ENCODE data around the gene RSRC1. TPM values are rescaled to one million over a fixed set of nuclear protein-coding genes. Genes with fewer than 3 reads are reported as not detected.

RSRC1 gene
- total and polyA plus RNA-seq, 2 donors (not counting 1 experiment from before 2014, with no cell fraction given), result 4.5 to 54.6 TPM

GRCh38 chr3:158519776-158520175, 409.9 kb downstream of the RSRC1 start:
- H3K4me2 ChIP-seq (replicated peaks; ENCODE audit: low read depth, low read length, poor library complexity, severe bottlenecking), result no peak overlapping the region
- H3K9me3 ChIP-seq (ENCODE audit: control extremely low read depth in 1 of 3, control insufficient read depth in 2 of 3, insufficient read depth in 1 of 3, low read length in 2 of 3), result peaks cover 0 to 4% (median 0%) of the 10 kb centered on the region in 3 donors
- H3K9me3 Mint-ChIP-seq (ENCODE audit: insufficient read depth), result peaks cover 2% of the 10 kb centered on the region
- H3K27ac Mint-ChIP-seq, result no peak overlapping the region
- no peak overlapping the region for H3K4me3 Mint-ChIP-seq
- no peaks in the 10 kb centered on the region for H3K27me3 Mint-ChIP-seq
- DNase-seq, result no peak
- H3K9ac ChIP-seq (ENCODE audit: low read length), result no peak overlapping the region
- TF ChIP-seq CTCF (IDR thresholded peaks at IDR 0.05) (no peak), EZH2 (IDR thresholded peaks at IDR 0.05; ENCODE audit: borderline replicate concordance, insufficient read depth, low read depth, low read length, poor library complexity, severe bottlenecking) (no peak)
- no peaks in the 10 kb centered on the region for H3K27me3 ChIP-seq (replicated peaks in 1 of 4; ENCODE audit: control extremely low read depth in 1 of 4, control insufficient read depth in 3 of 4, insufficient read depth in 4 of 4, low read length in 3 of 4)
- no peak overlapping the region for H3K4me3 ChIP-seq (ENCODE audit: control extremely low read depth in 1 of 5, extremely low read depth in 1 of 5, insufficient read depth in 1 of 5, low read depth in 2 of 5, low read length in 4 of 5)
- ChIA-PET CTCF (no interaction called here), POLR2A (no interaction called here)
- no peak for ATAC-seq (ENCODE audit: low read depth)
- H3K36me3 ChIP-seq (replicated peaks in 1 of 2; ENCODE audit: control extremely low read depth in 1 of 2, control insufficient read depth in 1 of 2, extremely low read depth in 1 of 2, insufficient read depth in 2 of 2, low read length in 1 of 2), result no peaks in the 10 kb centered on the region
- H3K27ac ChIP-seq (ENCODE audit: low read length in 2 of 2), result no peak overlapping the region
- H4K20me1 ChIP-seq (ENCODE audit: control insufficient read depth, insufficient read depth, low read length, poor library complexity, severe bottlenecking), result no peaks in the 10 kb centered on the region
- no peak overlapping the region for H2AFZ ChIP-seq (ENCODE audit: insufficient read depth, low read depth, low read length, poor library complexity, severe bottlenecking)
- intact Hi-C loops (cut with micrococcal nuclease), result no loop called here
- no peaks in the 10 kb centered on the region for H3K79me2 ChIP-seq (ENCODE audit: control insufficient read depth, insufficient read depth, low read length)
- H3K4me1 ChIP-seq (ENCODE audit: control insufficient read depth in 2 of 2, insufficient read depth in 2 of 2, low read length in 2 of 2), result no peaks in the 10 kb centered on the region
- no CpG with 5 or more reads among the region's 1 CpG for WGBS (ENCODE audit: insufficient coverage)
- H3K4me1 Mint-ChIP-seq, result no peaks in the 10 kb centered on the region

GRCh38 chr3:158520433-158520832, 410.5 kb downstream of the RSRC1 start:
- TF ChIP-seq CTCF (IDR thresholded peaks at IDR 0.05) (no peak), EZH2 (IDR thresholded peaks at IDR 0.05; ENCODE audit: borderline replicate concordance, insufficient read depth, low read depth, low read length, poor library complexity, severe bottlenecking) (no peak)
- peaks cover 2% of the 10 kb centered on the region for H3K9me3 Mint-ChIP-seq (ENCODE audit: insufficient read depth)
- no peak for ATAC-seq (ENCODE audit: low read depth)
- H3K4me1 Mint-ChIP-seq, result no peaks in the 10 kb centered on the region
- intact Hi-C loops (cut with micrococcal nuclease), result no loop called here
- Histone ChIP-seq H3K79me2 (ENCODE audit: control insufficient read depth, insufficient read depth, low read length) (no peaks in the 10 kb centered on the region), H3K27ac (ENCODE audit: low read length in 2 of 2) (no peak overlapping the region), H3K4me3 (ENCODE audit: control extremely low read depth in 1 of 5, extremely low read depth in 1 of 5, insufficient read depth in 1 of 5, low read depth in 2 of 5, low read length in 4 of 5) (no peak overlapping the region), H3K36me3 (replicated peaks in 1 of 2; ENCODE audit: control extremely low read depth in 1 of 2, control insufficient read depth in 1 of 2, extremely low read depth in 1 of 2, insufficient read depth in 2 of 2, low read length in 1 of 2) (no peaks in the 10 kb centered on the region), H3K9me3 (ENCODE audit: control extremely low read depth in 1 of 3, control insufficient read depth in 2 of 3, insufficient read depth in 1 of 3, low read length in 2 of 3) (peaks cover 0 to 4% (median 0%) of the 10 kb centered on the region in 3 donors), H2AFZ (ENCODE audit: insufficient read depth, low read depth, low read length, poor library complexity, severe bottlenecking) (no peak overlapping the region), H3K9ac (ENCODE audit: low read length) (no peak overlapping the region), H3K4me2 (replicated peaks; ENCODE audit: low read depth, low read length, poor library complexity, severe bottlenecking) (no peak overlapping the region), H3K4me1 (ENCODE audit: control insufficient read depth in 2 of 2, insufficient read depth in 2 of 2, low read length in 2 of 2) (no peaks in the 10 kb centered on the region), H3K27me3 (replicated peaks in 1 of 4; ENCODE audit: control extremely low read depth in 1 of 4, control insufficient read depth in 3 of 4, insufficient read depth in 4 of 4, low read length in 3 of 4) (no peaks in the 10 kb centered on the region), H4K20me1 (ENCODE audit: control insufficient read depth, insufficient read depth, low read length, poor library complexity, severe bottlenecking) (no peaks in the 10 kb centered on the region)
- no peak for DNase-seq
- no peaks in the 10 kb centered on the region for H3K27me3 Mint-ChIP-seq
- H3K27ac Mint-ChIP-seq, result no peak overlapping the region
- ChIA-PET CTCF (no interaction called here), POLR2A (no interaction called here)
- H3K4me3 Mint-ChIP-seq, result no peak overlapping the region
